HepG2 (cell line): ENCODE results near the gene RAC3. TPM values are rescaled to one million over a fixed set of nuclear protein-coding genes. Genes with fewer than 3 reads are reported as not detected.

Experiments
- CREBL2 ChIP-seq: sonication (generic); formaldehyde crosslinking; IDR thresholded peaks from 2 replicates; pipeline ENCODE4 v1.8.1; 2023; ENCODE audit warnings: missing genetic modification reagents, mild to moderate bottlenecking, borderline replicate concordance
- CSRNP2 ChIP-seq: sonication (generic); formaldehyde crosslinking; conservative IDR thresholded peaks from 2 replicates; pipeline ENCODE4 v1.8.0; 2022; ENCODE audit warnings: low read depth, missing genetic modification reagents
- DNMT1 ChIP-seq: sonication (generic); formaldehyde crosslinking; IDR thresholded peaks from 2 replicates; pipeline ENCODE4 v1.5.1; 2020; ENCODE audit warnings: mild to moderate bottlenecking, missing genetic modification reagents
- HNRNPL ChIP-seq: fragments of 200-400 bp; formaldehyde crosslinking; IDR thresholded peaks from 2 replicates; pipeline ENCODE4 v1.6.1; 2017; ENCODE audit warnings: mild to moderate bottlenecking, low read depth, low read length
- HNRNPLL ChIP-seq: fragments of 200-400 bp; formaldehyde crosslinking; IDR thresholded peaks from 2 replicates; pipeline ENCODE4 v1.6.1; 2017; ENCODE audit warnings: mild to moderate bottlenecking, low read depth, low read length; ENCODE audit not compliant: poor library complexity, severe bottlenecking
- IRF9 ChIP-seq: sonication (generic); formaldehyde crosslinking; IDR thresholded peaks from 2 replicates; pipeline ENCODE4 v1.8.0; 2022; ENCODE audit warnings: missing genetic modification reagents, mild to moderate bottlenecking, borderline replicate concordance
- MAFG ChIP-seq: sonication (generic); formaldehyde crosslinking; IDR thresholded peaks from 2 replicates; pipeline ENCODE4 v1.5.1; 2020; ENCODE audit warnings: mild to moderate bottlenecking, missing genetic modification reagents
- MAX ChIP-seq: IDR thresholded peaks from 2 replicates; pipeline ENCODE4 v1.6.1; 2012; ENCODE audit warnings: inconsistent platforms
- MED1 ChIP-seq: sonication (generic); formaldehyde crosslinking; IDR thresholded peaks from 2 replicates; pipeline ENCODE4 v1.4.0; 2020; ENCODE audit warnings: missing genetic modification reagents
- MIER3 ChIP-seq: IDR thresholded peaks from 2 replicates; pipeline ENCODE4 v1.6.1; 2016; ENCODE audit warnings: missing compliant biosample characterization, borderline replicate concordance
- NAIF1 ChIP-seq: sonication (generic); formaldehyde crosslinking; IDR thresholded peaks from 2 replicates; pipeline ENCODE4 v1.5.0; 2020; ENCODE audit warnings: mild to moderate bottlenecking, missing genetic modification reagents, borderline replicate concordance
- PTBP1 ChIP-seq: fragments of 200-400 bp; formaldehyde crosslinking; IDR thresholded peaks from 2 replicates; pipeline ENCODE4 v1.6.1; 2018; ENCODE audit warnings: low read length, low read depth; ENCODE audit not compliant: poor library complexity, severe bottlenecking
- SAP130 ChIP-seq: IDR thresholded peaks from 2 replicates; pipeline ENCODE4 v1.6.1; 2016; ENCODE audit warnings: low read depth
- SP5 ChIP-seq: IDR thresholded peaks from 2 replicates; pipeline ENCODE4 v1.6.1; 2016; ENCODE audit warnings: low read depth, borderline replicate concordance
- SRY ChIP-seq: sonication (generic); formaldehyde crosslinking; IDR thresholded peaks from 2 replicates; pipeline ENCODE4 v1.8.0; 2022; ENCODE audit warnings: mild to moderate bottlenecking, missing genetic modification reagents
- TARDBP ChIP-seq: sonication (generic); formaldehyde crosslinking; IDR thresholded peaks from 2 replicates; pipeline ENCODE4 v1.8.0; 2022; ENCODE audit warnings: mild to moderate bottlenecking, missing genetic modification reagents
- TGIF2 ChIP-seq: IDR thresholded peaks from 2 replicates; pipeline ENCODE4 v1.6.1; 2016; ENCODE audit warnings: control low read depth, missing compliant biosample characterization
- U2AF2 ChIP-seq: fragments of 200-400 bp; formaldehyde crosslinking; IDR thresholded peaks from 2 replicates; pipeline ENCODE4 v1.6.1; 2017; ENCODE audit warnings: low read depth, mild to moderate bottlenecking, low read length
- ZFP36L2 ChIP-seq: sonication (generic); formaldehyde crosslinking; IDR thresholded peaks from 2 replicates; pipeline ENCODE4 v1.4.0; 2020; ENCODE audit warnings: missing genetic modification reagents
- ZGPAT ChIP-seq: IDR thresholded peaks from 2 replicates; pipeline ENCODE4 v1.6.1; 2016; ENCODE audit warnings: mild to moderate bottlenecking
- ZNF230 ChIP-seq: sonication (generic); formaldehyde crosslinking; IDR thresholded peaks from 2 replicates; pipeline ENCODE4 v1.4.0; 2020; ENCODE audit warnings: mild to moderate bottlenecking, missing genetic modification reagents
- ZNF335 ChIP-seq: sonication (generic); formaldehyde crosslinking; IDR thresholded peaks from 2 replicates; pipeline ENCODE4 v1.4.0; 2020; ENCODE audit warnings: missing genetic modification reagents
- ZNF33B ChIP-seq: sonication (generic); formaldehyde crosslinking; IDR thresholded peaks from 2 replicates; pipeline ENCODE4 v1.5.1; 2020; ENCODE audit warnings: mild to moderate bottlenecking, missing genetic modification reagents
- ZNF737 ChIP-seq: sonication (generic); formaldehyde crosslinking; IDR thresholded peaks from 2 replicates; pipeline ENCODE4 v1.5.0; 2020; ENCODE audit warnings: missing genetic modification reagents, mild to moderate bottlenecking, borderline replicate concordance
- ZNF777 ChIP-seq: sonication (generic); formaldehyde crosslinking; IDR thresholded peaks from 2 replicates; pipeline ENCODE4 v1.4.0; 2020; ENCODE audit warnings: missing genetic modification reagents
- ZSCAN29 ChIP-seq: sonication (generic); formaldehyde crosslinking; conservative IDR thresholded peaks from 2 replicates; pipeline ENCODE4 v1.4.0; 2020; ENCODE audit warnings: mild to moderate bottlenecking, missing genetic modification reagents
- ZSCAN31 ChIP-seq: sonication (generic); formaldehyde crosslinking; IDR thresholded peaks from 2 replicates; pipeline ENCODE4 v1.5.0; 2020; ENCODE audit warnings: low read depth, mild to moderate bottlenecking, missing genetic modification reagents
- polyA plus RNA-seq, 8 experiments: library from polyadenylated mRNA; depleted of rRNA in 3 of 8; stranded (reverse) in 7 of 8; unstranded in 1 of 8; fragments of >200 nt; fragmentation: Illumina TruSeq in 4 of 8; extraction: Trizol in 4 of 8; gene quantifications; 2 replicates each; pipeline versions ENCODE4 v1.2.1 to v1.2.3, GENCODE V29; 2011 to 2016; ENCODE audit warnings: low read depth in 4 of 8, missing spikeins in 1 of 8, mixed read lengths in 1 of 8; ENCODE audit not compliant: insufficient read depth in 1 of 8
- total RNA-seq, 5 experiments: library from RNA; depleted of rRNA; stranded (reverse); fragments of >200 nt; fragmentation: Illumina TruSeq; extraction: Trizol; gene quantifications; 2 replicates each; pipeline ENCODE4 v1.2.3, GENCODE V29; 2016; ENCODE audit warnings: low read depth in 1 of 5

RAC3 gene
- total and polyA plus RNA-seq, 2 of the 13 experiments (the other 11 are each of a cell fraction or from before 2014, with no cell fraction given), result 10.5 to 21.3 TPM

GRCh38 chr17:82064433-82065192, 33.1 kb downstream of the RAC3 start (continued):
- 0 out of 2 replicates have a peak, but pooled peaks have one; percentile 29 for TF ChIP-seq MAFG
- no peak for TF ChIP-seq ZNF33B (CRISPR knock-in tag)
- no peak; the same call in 1 of the 2 replicates for TF ChIP-seq ZSCAN29 (CRISPR knock-in tag)
- TF ChIP-seq SP5 (CRISPR knock-in tag), result no peak
- 0 out of 2 replicates have a peak, but pooled peaks have one; percentile 26 for TF ChIP-seq SRY (CRISPR knock-in tag)
- TF ChIP-seq HNRNPL, result peak; percentile 65; the same call in 1 of the 2 replicates
- no peak for TF ChIP-seq ZFP36L2 (CRISPR knock-in tag)
- peak; percentile 8; the same call in 1 of the 2 replicates for TF ChIP-seq ZNF335 (CRISPR knock-in tag)
- peak; percentile 77 for TF ChIP-seq PTBP1
- TF ChIP-seq MED1 (CRISPR knock-in tag), result no peak
- TF ChIP-seq ZSCAN31 (CRISPR knock-in tag), result peak; percentile 74; the same call in 1 of the 2 replicates
- TF ChIP-seq DNMT1 (CRISPR knock-in tag), result 0 out of 2 replicates have a peak, but pooled peaks have one; percentile 17
- TF ChIP-seq IRF9, result peak; percentile 50; the same call in 1 of the 2 replicates
- TF ChIP-seq CSRNP2, result no peak
- TF ChIP-seq TGIF2 (CRISPR knock-in tag), result no peak
- TF ChIP-seq MAX, result peak; percentile 87
- no peak for TF ChIP-seq SAP130 (CRISPR knock-in tag)
- TF ChIP-seq TARDBP, result no peak
- TF ChIP-seq ZNF777 (CRISPR knock-in tag), result 0 out of 2 replicates have a peak, but pooled peaks have one; percentile 36
- TF ChIP-seq NAIF1 (CRISPR knock-in tag), result no peak
- 0 out of 2 replicates have a peak, but pooled peaks have one; percentile 43 for TF ChIP-seq ZNF737
- no peak for TF ChIP-seq U2AF2
- no peak for TF ChIP-seq CREBL2 (CRISPR knock-in tag)
- TF ChIP-seq MIER3 (CRISPR knock-in tag), result no peak
- TF ChIP-seq ZGPAT, result peak; percentile 54; the same call in 1 of the 2 replicates
- no peak for TF ChIP-seq ZNF230 (CRISPR knock-in tag)
- TF ChIP-seq HNRNPLL, result peak; percentile 33
